NCI-H2081 treated with DMSO at 0.1 percent for 48 hours (cell line): Measurements from ENCODE around the gene ACBD6.

Experiments used
- DNase-seq: peaks from one replicate; lab custom pipeline; 2025; lab: John Stamatoyannopoulos, UW

The ACBD6 gene

GRCh38 chr1:180294711-180295110, 207.7 kb downstream of the ACBD6 start:
- no peak for DNase-seq

DNA sequence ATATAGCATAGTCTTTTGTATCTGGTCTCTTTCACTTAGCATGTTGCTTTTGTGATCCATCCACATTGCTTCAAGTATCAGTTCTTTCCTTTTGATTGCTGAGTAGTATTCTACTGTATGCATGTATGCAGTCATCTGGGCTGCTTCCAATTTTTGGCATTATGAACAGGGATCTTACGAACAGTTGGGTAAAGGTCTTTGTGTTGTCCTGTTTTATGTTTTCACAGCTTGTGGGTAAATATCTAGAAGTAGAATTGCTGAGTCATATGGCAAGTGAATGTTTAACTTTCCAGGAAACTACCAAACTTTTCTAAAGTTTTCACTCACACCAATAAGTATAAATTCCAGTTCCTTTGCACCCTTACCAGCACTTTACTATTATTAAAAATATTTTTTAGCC, 211.4 kb downstream of the ACBD6 start:
- DNase-seq: no peak

- DNase-seq: no peak
Observed at GRCh38 chr1:180290265-180291001, 211.9 kb downstream of the ACBD6 start.

DNA sequence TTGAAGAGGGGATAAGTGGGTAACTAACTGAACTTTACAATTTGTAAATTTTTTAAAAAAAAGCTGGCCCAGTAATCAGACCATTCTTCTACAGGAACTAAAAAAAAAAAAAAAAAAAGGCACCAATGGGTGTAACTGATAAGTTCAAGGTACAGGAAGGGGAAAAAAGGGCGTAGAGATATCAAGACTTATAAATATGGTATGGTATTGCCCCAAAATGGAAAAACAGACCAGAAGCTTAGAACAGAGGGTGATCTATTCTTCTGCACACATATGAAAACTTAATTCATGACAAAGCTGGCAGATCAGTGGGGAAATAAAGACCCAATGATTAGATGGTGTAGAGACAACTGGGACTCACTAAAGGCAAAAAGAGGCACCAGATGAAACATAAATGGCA, 213.4 kb downstream of the ACBD6 start:
- no peak for DNase-seq

DNA sequence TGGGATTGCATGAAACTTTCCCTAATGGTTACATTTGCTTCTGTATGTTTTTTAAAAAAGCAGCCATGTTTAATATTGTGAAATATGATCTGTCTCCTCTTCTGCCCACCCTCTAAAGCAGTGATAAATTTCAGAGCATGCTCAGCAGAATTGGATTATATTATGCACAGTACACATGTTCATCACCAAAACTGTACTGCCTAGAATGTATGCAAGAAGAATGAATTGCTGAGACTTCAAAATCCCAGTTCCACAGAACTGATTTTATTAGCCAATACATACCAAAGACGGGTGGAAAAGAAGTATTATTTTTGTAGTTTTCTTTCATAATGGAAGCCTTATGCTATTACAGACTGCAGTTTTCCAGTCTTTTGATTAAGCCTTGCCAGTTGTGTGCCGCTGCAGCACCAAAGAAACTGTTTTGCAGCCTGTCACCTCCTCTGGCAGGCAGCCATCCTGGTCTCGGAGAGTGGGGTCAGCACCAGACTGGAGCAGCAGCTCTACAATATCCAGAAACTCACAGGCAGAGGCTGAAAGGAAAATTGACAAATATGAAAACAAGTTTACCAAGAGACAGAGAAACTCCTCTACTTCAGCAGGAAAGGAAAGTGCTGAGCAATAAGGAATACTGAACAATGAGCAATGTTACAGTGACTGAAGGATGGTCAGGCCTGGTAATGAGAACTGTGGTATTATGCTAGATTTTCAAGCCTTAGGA, 214.2 kb downstream of the ACBD6 start:
- no peak for DNase-seq

DNA sequence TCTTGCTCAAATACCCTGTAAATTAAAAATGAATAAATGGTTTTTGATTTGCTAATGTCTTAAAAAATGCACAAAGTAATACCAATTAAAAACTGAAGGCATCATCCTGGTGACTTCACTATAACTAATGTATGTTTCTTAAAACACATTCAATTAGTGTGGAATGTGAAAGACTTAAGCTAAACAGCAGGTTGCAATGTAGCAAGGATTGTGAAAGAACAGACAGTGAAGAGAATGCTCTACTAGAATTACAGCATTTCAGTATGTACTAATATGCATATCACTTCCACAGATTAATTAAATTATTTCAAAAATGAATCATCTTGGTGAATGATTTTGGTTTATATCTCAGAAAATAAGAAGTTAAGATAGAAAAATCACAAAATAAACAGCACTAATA, 216.0 kb downstream of the ACBD6 start:
- DNase-seq: no peak

GRCh38 chr1:180283098-180283497, 219.3 kb downstream of the ACBD6 start:
- no peak for DNase-seq

GRCh38 chr1:180282401-180283044, 219.9 kb downstream of the ACBD6 start:
- DNase-seq: no peak

DNA sequence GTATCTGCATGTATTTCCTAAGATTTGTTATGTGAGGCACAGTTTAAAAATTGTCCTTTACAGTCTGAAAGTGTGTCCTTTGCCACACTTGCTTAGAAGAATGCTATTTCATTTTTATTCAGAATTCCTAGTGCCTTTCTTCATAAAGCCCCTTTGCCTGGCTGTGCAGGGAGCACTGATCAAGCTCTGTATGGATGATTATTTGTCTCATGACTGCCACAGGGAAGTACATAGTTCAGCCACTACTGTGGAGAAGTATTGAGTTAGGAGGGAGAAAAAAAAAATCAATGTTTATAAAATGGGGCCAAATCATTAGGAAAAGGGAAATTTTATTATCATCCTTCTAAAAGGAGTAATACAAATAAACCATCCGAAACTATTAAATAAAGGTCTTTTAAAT, 220.9 kb downstream of the ACBD6 start:
- DNase-seq: no peak

GRCh38 chr1:180280617-180281016, 221.8 kb downstream of the ACBD6 start:
- no peak for DNase-seq

DNA sequence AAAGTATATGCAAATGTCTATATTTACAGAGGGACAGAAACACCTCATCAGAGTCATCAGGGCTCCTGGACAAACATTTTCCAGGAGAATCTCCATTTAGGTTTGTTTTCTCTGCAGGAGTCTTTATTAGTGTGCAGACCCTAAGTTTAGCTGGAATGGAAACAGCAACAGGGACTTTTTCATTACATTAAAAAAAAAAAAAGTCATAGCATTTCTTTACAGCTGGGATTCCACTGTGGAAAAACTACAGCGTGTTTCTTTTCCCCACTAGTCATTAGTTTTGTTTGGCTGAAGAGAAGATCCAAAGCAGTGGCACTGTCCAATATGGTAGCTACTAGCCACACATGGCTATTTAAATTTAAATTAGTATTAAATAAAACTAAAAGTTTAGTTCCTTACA, 222.7 kb downstream of the ACBD6 start:
- DNase-seq: no peak

GRCh38 chr1:180278596-180279395, 223.6 kb downstream of the ACBD6 start:
- no peak for DNase-seq

- DNase-seq: no peak
Observed at GRCh38 chr1:180278194-180278515, 224.2 kb downstream of the ACBD6 start.

- no peak for DNase-seq
Observed at GRCh38 chr1:180277476-180278193, 224.7 kb downstream of the ACBD6 start.

DNA sequence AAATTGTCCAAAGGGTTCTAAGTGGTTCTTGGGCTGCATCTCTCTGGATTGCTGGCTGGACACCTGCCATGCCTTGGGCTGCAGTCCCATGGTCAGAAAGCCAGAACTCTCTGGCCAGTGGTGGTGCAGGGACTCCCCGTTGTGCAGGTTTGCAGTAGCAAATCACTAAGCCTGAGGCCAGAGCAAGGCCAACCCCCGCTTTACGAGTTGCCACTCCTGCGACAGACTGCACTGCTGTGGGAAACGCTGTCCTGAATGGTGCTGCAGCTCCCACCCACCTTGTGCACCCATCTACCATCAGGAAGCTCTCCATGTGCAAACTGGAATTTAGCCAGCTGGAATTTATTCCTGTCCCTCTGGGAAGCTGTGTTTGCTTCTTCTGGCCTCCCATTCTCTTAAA, 226.7 kb downstream of the ACBD6 start:
- no peak for DNase-seq

- no peak for DNase-seq
Observed at GRCh38 chr1:180274221-180274620, 228.2 kb downstream of the ACBD6 start.

DNA sequence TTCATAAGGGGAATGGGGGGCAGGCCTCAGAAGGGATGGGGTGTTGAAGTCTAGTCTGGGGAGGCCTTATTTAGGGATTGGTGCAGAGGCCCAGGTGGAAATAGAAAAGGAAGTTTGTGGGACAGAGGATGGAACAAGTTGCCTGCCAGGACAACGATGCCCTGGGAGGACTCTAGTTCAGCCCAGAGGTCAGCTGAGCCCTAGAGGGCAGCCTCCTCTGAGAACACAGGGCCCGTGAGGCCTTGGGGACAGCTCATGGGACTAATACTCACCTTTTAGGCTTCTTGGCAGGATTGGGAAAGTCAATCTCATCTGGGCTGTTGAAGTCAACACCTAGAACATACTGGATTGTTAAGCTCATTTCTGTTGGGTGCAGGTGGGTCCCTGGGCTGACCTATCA, 229.3 kb downstream of the ACBD6 start:
- no peak for DNase-seq

- DNase-seq: no peak
Observed at GRCh38 chr1:180272395-180272794, 230.0 kb downstream of the ACBD6 start.

DNA sequence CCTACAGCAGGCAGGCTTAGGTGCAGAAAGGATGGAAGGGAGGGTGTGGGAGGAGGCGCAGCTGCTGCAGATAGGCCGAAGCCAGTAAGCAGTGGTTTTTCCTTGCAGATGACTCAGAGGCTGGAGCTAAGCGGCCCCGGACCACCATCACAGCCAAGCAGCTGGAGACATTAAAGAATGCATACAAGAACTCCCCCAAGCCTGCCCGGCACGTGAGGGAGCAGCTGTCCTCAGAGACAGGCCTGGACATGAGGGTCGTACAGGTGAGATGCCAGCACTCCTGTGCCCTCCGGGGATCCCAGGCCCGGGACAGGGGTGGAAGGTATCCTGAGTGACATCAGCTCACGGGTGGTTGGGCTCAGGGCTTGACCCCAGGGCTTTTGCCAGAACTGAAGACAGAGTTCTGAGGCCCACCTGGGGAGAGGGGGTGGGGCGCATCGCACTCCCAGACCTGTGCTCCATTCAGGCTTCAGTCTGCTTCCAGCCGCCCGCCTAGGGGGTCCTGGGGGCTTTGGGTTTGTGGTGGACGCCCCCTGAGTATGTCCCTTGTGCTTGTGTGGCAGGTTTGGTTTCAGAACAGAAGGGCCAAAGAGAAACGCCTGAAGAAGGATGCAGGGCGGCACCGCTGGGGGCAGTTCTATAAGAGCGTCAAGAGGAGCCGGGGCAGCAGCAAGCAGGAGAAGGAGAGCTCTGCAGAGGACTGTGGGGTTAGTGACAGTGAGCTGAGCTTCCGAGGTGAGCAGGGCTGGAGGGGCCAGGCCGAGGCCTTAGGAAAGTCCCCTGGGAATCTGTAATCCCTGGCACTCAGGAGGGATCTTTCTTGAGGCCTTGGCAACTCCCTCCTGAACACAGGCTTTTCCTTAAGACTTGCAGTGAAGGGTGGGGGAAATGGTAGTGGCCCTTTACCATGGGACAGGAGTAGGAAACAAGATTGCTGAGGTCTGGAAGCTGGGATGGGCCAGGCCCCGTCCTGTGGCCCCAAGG, 230.8 kb downstream of the ACBD6 start:
- no peak for DNase-seq

- no peak for DNase-seq
Observed at GRCh38 chr1:180270530-180271271, 231.7 kb downstream of the ACBD6 start.
